RWPE1 (cell line): Measurements from ENCODE around the gene PLPP3.
"Not testable (repeated sequence)": the region's sequence is repeated elsewhere in the genome, so short reads cannot be mapped to it uniquely, and the experiment has no call there.

Experiments used
- CTCF ChIA-PET: fragments of 350-600 bp; sonication (Branson Sonifier 250); formaldehyde crosslinking; extraction: SDS; loops from one replicate; lab custom pipeline; 2021; lab: Yijun Ruan, JAX
- POLR2A ChIA-PET: fragments of 400-600 bp; formaldehyde crosslinking; extraction: SDS; loops from one replicate; lab custom pipeline; 2020; ENCODE audit warnings: antibody characterized with exemption; ENCODE audit not compliant: low non-redundant PET; lab: Yijun Ruan, JAX
- DNase-seq: peaks from one replicate; pipeline ENCODE4 v3.0.0; 2012; ENCODE audit warnings: low spot score
- H3K27ac ChIP-seq: fragments of 450-650 bp; 2 replicates; pipeline ENCODE4 v1.5.1; 2017
- CTCF ChIP-seq: fragments of 450-650 bp; conservative IDR thresholded peaks from 2 replicates; pipeline ENCODE4 v1.5.1; 2017; ENCODE audit warnings: low read depth, mild to moderate bottlenecking

Gene PLPP3

DNA sequence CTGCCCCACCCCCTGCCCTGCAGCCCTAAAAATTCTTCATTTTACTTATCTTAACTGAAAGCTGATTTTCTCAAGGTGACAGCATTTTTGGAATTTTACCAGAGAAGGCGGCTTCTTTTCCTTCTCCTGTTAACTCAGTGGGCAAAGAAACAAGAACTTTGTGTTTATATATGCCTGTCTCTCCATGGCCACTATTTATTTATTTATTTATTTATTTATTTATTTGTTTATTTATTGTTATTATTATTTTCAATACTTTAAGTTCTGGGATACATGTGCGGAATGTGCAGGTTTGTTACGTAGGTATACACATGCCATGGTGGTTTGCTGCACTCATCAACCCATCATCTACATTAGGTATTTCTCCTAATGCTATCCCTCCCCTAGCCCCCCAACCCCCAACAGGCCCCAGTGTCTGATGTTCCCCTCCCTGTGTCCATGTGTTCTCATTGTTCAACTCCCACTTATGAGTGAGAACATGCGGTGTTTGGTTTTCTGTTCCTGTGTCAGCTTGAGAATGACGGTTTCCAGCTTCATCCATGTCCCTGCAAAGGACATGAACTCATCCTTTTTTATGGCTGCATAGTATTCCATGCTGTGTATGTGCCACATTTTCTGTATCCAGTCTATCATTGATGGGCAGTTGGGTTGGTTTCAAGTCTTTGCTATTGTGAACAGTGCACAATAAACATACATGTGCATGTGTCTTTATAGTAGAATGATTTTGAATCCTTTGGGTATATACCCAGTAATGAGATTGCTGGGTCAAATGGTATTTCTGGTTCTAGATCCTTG, 16.2 kb upstream of the PLPP3 start:
- CTCF ChIA-PET, POLR2A ChIA-PET, DNase-seq, H3K27ac ChIP-seq: not testable (repeated sequence)

- ChIA-PET CTCF (no interaction called here), POLR2A (no interaction called here)
- no peak overlapping the region for H3K27ac ChIP-seq
- no peak for TF ChIP-seq CTCF
- no peak for DNase-seq
These were observed 12.5 kb upstream of the PLPP3 start for GRCh38 chr1:56591909-56592308.

- DNase-seq: no peak
- ChIA-PET POLR2A (no interaction called here), CTCF (interaction anchor here (0.6 to 0.7 kb wide), 2 partner anchors 142 to 1295 kb away, joined by 3 read pairs; no protein-coding TSS in a partner anchor)
- H3K27ac ChIP-seq: no peak overlapping the region
- TF ChIP-seq CTCF: no peak
These were observed 11.2 kb upstream of the PLPP3 start for GRCh38 chr1:56590520-56591011.

- ChIA-PET POLR2A (no interaction called here), CTCF (no interaction called here)
- no peak for DNase-seq
- H3K27ac ChIP-seq: no peak overlapping the region
- TF ChIP-seq CTCF: no peak
These were observed 10.0 kb upstream of the PLPP3 start for GRCh38 chr1:56589369-56589768.

- POLR2A ChIA-PET: no interaction called here
- no peak for DNase-seq
- CTCF ChIA-PET: interaction anchor here (1.1 kb wide), 1 partner anchor 1302 kb away, joined by 5 read pairs; no protein-coding TSS in a partner anchor
- no peak for TF ChIP-seq CTCF
- H3K27ac ChIP-seq: no peak overlapping the region
These were observed 7.1 kb upstream of the PLPP3 start for GRCh38 chr1:56586502-56586901.

DNA sequence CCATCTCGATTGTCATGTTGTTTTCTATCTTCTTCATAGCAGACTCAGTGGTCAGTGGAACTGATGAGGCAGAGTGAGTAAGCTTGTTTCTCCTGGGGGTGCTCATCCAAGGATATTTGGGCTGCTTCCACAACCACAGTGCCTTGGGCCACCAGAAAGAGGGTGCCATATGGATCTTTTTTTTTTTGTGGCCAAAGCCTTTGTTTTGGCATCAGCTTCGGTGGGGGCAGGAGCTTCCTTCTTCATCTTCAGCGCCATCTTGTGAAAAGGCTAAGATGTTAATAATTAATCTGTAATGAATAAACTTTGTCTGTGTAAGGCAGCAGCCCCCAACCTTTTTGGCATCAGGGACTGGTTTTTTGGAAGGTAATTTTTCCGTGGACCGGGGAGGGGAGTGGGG, 6.6 kb upstream of the PLPP3 start:
- H3K27ac ChIP-seq: no peak overlapping the region
- POLR2A ChIA-PET: no interaction called here
- no peak for DNase-seq
- CTCF ChIA-PET: interaction anchor here (1.1 to 1.7 kb wide), 2 partner anchors 1210 to 1302 kb away, joined by 5 to 12 read pairs; no protein-coding TSS in a partner anchor
- no peak for TF ChIP-seq CTCF
